Astrocyte of the hippocampus (primary cell): ENCODE data around the gene THRA.

Source experiments
- DNase-seq: peaks from one replicate; pipeline ENCODE4 v3.0.0; 2011; ENCODE audit warnings: low read depth, low spot score

Gene THRA

GRCh38 chr17:40084477-40084876 is 21.7 kb downstream of the THRA start:
- DNase-seq, result no peak

GRCh38 chr17:40086150-40087044 is 23.6 kb downstream of the THRA start:
- DNase-seq, result peak; percentile 67

DNA sequence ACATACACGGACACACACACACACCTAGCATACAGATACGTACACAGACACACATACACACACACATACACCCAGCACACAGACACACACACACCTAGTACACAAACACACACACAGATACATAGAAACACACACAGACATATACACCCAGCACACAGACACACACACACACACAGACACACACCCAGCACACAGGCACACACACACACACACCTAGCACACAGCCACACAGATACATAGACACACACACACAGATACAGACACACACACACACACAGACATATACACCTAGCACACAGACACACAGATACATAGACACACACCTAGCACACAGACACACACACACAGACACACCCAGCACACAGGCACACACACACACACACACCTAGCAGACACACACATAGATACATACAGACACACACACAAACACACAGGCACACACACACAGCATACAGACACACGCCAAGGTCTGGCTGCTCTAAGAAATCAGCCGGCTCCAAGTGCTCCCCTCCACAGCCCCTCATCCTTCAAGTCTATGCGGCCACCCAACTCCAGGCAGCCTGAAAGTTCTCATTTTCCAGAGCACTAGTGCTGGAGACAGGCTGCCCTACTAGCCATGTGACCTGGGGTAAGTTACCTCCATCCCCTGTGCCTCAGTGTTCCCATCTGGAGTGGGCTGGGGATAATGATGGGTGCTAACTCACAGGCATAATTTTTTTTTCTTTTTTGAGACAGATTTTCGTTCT is 24.5 kb downstream of the THRA start:
- no peak for DNase-seq

GRCh38 chr17:40087903-40088718 is 25.3 kb downstream of the THRA start:
- no peak for DNase-seq

- no peak for DNase-seq
Measured at GRCh38 chr17:40089077-40089895, 26.5 kb downstream of the THRA start.

DNA sequence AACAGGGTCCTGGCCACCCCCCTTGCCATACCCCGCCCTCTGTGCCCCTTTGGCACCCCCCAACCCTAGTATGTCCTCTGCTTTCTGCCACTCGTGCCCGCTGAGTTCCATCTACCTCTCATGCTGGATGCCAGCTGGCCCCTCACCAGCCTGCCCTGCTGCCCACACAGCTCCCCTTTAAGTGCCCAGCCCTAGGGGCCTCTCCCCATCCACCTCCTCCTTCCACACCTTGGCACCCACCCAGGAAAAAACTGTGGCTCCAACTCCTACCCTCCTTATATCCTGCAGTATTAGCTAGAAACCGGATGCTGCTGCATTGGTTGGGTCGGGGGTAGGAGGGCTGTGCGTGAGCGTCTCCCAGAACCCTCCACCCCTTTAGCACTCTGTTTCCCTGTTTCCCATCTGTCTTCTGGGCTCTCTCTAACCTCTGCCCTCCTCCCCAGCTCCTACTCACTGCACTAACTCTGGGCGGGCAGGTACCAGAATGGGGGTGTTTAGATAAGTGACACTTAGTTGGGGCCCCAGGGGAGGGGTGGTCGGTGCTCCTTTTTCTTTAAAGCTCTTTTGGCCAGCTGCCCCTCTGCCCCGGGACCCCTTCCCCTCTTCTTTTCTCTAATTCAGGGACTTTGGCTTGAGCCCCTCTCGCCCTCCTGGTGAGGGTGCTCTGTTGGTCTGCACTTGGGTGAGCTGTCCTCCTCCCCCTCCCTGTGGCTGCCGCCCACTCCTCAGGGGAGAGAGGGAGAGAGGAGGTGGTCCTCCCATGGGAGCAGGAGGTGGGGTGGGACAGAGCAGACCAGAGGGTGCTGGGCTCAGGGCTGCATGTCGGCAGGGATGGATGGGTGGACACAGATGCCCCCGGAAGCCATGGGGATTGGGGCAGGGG is 27.7 kb downstream of the THRA start:
- peak; percentile 28 for DNase-seq

DNA sequence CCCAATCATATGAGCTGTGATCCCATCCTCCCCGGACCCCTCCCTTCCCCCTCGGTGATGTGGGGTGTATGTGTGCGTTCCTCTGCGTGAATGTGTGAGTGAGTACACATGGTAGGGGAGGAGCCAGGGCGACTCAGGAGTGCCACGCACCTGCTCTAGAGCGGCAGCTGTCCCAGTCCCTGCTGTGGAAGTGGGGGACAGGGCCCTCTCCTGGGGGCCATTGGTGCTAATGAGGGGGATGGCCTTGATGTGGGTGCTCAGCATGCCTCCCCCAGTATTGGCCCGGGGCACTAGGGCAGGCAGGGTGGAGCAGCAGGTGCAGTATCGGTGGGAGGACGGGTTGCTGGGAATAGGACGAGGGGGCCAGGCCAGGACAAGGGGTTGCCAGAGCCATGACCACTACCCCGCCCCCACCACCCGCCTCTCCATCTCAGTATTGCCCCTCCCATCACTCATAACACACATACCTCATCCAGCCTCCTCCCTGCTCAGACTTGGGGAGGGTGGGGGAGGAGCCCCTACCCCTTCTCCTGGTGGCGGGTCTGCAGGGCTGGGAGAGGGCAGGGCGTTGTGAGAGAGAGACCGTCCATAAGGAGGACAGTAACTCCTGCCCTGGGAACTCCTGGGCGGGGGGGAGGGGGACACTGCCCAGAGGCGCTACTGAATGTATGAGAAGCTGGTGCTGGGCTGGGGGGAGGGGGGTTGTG is 29.1 kb downstream of the THRA start:
- no peak for DNase-seq

DNA sequence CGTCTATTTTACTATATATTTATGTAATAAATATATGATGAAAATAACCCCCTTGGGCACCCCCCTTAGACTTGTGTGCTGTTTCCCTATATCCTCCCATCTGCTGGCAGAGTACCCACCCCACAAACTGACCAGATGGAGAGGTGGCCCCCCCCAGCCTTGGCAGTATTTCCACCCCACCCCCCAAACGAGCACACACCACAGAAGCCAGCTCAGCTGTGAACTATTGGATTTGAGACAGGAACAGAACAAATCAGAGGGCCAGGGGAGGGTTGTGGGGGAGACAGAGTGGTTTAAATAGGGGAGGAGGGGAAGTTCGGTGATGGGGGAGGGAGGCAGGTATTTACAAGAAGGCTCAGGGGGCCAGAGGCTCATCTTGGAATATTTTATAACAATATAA is 29.8 kb downstream of the THRA start:
- no peak for DNase-seq

- no peak for DNase-seq
Measured at GRCh38 chr17:40093005-40093579, 30.3 kb downstream of the THRA start.

DNA sequence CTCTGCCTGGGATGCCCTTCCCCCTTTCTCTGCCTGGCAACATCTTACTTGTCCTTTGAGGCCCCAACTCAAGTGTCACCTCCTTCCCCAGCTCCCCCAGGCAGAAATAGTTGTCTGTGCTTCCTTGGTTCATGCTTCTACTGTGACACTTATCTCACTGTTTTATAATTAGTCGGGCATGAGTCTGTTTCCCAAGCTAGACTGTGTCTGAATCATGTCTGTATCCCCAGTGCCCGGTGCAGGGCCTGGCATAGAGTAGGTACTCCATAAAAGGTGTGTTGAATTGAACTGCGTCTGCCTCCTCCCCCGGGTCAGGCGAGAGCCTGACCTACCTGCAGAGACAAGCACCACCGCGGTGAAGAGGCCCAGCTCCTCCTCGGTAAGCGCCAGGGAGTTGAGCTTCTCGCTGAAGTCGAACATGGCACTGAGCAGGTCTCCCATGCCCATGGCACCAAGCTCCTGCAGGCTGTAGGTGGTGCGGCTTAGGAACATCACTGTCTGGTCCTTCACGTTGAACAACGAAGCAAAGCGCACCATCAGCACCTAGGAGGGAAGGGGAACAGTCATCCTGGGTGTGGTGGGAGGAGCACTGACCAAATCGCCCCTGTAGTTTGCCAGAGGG is 30.9 kb downstream of the THRA start:
- no peak for DNase-seq

DNA sequence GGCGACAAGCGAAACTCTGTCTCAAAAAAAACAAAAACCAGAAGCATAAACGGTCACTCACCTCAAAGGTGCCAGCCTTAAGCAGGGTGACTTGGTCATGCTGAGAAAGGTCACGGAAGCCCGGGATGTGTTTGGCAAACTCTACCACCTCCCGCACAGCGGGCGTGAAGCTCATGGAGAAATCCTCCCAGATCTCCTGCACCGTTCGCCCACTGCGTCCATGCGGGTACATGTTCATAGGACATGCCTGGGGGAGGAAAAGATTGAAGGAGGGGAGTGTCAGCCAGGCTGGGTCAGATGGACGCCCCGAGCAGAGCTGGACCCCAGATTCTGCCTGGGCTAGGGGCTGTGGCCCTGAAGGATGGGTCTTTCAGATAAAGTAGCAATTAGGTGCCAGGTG is 32.1 kb downstream of the THRA start:
- no peak for DNase-seq

GRCh38 chr17:40095351-40095943 is 32.7 kb downstream of the THRA start:
- DNase-seq, result no peak

- DNase-seq, result no peak
Measured at GRCh38 chr17:40095944-40096791, 33.4 kb downstream of the THRA start.

DNA sequence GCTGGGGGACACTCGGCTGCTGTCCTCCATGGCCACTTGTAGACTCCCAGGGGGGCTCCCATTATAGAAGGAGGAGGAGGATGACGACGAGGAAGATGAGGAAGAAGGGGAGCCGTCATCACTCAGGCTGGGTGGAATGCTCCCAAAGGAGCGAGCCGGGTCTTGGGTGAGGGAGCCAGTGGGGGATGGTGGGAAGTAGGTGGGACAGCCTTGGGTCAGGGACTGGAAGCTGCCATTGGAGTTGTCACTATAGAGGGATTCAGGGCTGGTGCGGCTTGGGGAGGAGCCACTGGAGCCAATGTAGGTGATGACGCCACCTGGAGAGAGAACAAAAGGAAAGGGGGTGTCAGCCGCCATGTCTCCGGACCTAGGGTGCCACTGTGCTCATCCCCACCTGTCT is 34.3 kb downstream of the THRA start:
- no peak for DNase-seq

- DNase-seq, result no peak
Measured at GRCh38 chr17:40097931-40098845, 35.4 kb downstream of the THRA start.
